ENCODE data around the gene MTERF2.

DNA sequence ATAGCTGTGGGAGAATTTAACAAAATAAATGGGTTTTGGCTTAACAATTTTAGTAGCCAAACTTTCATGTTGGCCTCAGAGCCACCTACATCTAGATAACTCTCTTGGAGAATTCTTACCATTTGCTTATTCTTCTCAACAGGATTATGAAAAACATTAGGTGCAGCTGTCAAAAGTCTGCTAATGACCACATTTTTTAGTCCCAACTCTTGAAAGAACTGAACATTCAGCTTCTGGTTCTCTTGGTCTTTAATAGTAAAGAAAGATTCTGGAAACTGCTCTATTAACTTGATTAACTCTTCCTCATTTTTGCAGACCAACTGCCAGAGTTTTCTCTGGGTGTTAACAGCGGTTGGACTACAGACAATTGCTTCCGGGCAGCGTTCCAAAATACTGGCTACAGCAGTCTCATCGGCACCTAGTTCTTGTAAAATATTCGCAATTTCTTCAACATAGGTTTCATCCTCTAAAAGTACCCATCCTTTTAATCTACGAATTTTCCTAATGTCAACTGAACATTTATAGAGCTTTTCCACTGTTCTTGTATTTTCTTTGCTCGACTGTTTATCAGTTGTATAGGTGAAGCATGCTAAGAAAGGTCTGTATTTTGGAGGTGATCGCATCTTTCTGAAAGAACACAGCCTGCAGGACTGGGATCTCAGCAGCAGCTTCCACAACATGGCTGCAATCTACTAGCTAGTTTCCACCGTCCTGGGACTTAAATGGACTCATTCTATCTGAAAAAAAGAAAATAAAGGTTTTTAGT, 8.7 kb downstream of the MTERF2 start:
- no peak for TF ChIP-seq EZH2 (IDR thresholded peaks at IDR 0.05; ENCODE audit: borderline replicate concordance)
- TF ChIP-seq, protein P1, sequence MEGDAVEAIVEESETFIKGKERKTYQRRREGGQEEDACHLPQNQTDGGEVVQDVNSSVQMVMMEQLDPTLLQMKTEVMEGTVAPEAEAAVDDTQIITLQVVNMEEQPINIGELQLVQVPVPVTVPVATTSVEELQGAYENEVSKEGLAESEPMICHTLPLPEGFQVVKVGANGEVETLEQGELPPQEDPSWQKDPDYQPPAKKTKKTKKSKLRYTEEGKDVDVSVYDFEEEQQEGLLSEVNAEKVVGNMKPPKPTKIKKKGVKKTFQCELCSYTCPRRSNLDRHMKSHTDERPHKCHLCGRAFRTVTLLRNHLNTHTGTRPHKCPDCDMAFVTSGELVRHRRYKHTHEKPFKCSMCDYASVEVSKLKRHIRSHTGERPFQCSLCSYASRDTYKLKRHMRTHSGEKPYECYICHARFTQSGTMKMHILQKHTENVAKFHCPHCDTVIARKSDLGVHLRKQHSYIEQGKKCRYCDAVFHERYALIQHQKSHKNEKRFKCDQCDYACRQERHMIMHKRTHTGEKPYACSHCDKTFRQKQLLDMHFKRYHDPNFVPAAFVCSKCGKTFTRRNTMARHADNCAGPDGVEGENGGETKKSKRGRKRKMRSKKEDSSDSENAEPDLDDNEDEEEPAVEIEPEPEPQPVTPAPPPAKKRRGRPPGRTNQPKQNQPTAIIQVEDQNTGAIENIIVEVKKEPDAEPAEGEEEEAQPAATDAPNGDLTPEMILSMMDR (IDR thresholded peaks at IDR 0.05; ENCODE audit: poor library complexity): no peak
- no peak for TF ChIP-seq EZH2phosphoT487 (IDR thresholded peaks at IDR 0.05; ENCODE audit: low read depth, severe bottlenecking, unreplicated experiment)
